ENCODE data around the gene FAM107B. TPM values are rescaled to one million over a fixed set of nuclear protein-coding genes. Genes with fewer than 3 reads are reported as not detected.

FAM107B gene
- polyA plus RNA-seq, 3 donors = 90.6 to 121 (median 117) TPM

DNA sequence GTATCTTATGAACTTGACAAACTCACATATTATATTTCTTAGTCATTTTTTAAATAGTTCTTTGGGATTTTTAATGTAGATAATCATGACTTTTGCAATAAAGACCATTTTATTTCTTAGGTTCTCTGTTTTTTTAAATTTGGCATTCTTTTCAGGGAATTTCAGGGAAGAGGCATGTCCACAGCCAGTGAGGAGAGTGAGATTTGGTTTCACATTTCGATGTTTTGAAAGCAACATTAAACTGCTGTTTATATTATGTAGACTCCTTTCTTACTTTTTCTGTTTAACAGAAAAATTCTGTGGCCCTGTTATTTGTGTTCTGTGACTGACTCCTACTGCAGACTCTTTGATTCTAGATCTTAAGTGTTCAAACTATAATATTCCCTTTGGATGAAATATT lies 153.7 kb downstream of the FAM107B start:
- no peak for DNase-seq (ENCODE audit: extremely low read depth in 1 of 11, low read depth in 9 of 11, low spot score in 4 of 11)

DNA sequence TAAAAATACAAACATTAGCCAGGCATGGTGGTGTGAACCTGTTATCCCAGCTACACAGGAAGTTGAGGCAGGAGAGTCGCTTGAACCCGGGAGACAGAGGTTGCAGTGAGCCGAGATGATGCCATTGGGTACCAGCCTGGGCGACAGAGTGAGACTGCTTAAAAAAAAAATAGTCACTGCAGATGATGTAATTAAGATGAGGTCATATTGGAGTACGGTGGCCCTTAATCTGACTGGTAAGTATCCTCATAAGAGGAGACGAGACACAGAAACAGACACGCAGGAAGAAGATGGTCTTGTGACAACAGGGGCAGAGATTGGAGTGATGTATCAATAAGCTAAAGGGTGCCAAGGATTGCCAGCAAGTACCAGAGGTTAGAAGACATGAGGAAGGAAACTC lies 156.0 kb downstream of the FAM107B start:
- DNase-seq (ENCODE audit: extremely low read depth in 1 of 11, low read depth in 9 of 11, low spot score in 4 of 11) = no peak

DNA sequence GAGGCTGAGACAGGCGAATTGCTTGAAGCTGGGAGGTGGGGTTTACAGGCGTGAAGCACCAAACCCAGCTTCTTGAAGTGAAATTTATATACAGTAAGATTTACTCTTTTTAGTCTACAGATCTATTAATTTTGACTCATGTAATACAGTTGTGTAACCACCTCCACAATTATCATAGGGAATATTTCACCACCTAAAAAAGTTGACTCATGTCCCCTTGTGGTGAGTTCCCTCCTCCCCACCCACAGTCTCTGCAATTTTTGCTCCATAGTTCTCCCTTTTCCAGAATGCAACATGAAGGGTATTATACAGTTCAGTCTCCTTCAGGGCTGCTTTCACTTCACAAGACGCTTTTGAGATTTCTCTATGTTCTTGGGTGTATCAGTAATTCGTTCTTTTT lies 156.8 kb downstream of the FAM107B start:
- DNase-seq (ENCODE audit: extremely low read depth in 1 of 11, low read depth in 9 of 11, low spot score in 4 of 11) = no peak

DNA sequence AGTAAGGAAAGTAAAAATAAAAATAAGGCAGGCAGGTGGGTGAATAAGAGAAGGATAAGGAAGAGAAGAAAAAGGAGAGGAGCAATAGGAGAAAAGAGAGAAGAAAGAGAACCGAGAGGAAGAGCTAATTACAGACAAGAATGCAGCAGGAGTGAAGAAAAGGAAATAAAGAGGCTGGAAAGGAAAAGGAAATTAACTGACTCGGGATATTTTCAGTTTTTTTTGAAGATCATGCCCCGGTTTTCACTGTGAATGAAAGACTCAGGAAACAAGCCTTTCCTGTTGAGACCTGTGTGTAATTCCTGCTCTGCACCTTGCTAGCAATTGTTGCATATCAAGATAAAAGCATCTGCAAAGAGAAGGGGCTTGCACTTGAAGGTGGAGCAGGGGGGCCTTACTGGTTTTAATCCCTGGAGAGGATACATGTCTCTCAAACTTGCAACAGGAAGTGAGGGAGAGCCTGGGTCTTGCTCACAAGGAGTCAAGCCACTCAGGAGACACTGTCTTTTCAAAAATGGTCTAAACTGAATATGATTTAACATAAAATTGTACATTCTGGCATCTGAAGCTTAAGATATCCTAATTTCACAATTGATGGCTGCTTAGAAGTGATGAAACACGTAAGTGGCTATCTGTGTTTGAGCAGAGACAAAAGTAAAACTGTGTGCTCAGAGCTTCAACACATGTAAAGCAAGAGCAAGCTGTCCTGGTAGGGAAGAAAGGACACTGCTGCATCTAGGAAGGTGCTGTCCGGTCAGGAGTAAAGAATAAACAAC lies 157.6 kb downstream of the FAM107B start:
- DNase-seq (ENCODE audit: extremely low read depth in 1 of 11, low read depth in 9 of 11, low spot score in 4 of 11) = no peak

DNA sequence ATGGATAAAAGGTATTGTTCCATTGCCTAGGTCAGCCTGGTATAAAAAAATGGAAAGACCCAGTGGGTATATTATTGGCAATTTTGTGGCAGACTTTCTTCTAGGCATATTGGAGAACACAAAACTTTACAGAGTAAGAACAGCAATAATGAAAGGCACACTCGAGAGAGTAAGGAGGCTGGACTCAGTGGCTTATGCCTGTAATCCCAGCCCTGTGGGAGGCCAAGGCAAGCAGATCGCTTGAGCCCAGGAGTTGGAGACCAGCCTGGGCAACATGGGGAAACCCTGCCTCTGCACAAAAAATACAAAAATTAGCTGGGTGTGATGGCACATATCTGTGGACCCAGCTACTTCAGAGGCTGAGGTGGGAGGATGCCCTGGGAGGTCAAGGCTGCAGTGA lies 158.2 kb downstream of the FAM107B start:
- no peak for DNase-seq (ENCODE audit: extremely low read depth in 1 of 11, low read depth in 9 of 11, low spot score in 4 of 11)

DNA sequence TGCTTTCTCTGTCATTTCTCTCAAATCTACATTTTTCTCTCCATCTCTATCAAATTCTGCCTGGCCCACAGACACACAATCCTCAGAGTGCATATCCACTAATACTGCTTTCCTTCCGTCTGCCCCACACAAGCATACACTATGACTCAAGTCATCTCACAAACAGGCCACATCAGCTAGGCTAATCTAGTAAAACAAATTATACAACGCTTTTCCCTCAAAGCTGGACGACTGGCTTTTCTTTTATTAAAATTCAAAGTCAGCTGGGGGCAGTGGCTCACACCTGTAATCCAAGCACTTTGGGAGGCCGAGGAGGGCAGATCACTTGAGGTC lies 161.1 kb downstream of the FAM107B start:
- no peak for DNase-seq (ENCODE audit: extremely low read depth in 1 of 11, low read depth in 9 of 11, low spot score in 4 of 11)

DNA sequence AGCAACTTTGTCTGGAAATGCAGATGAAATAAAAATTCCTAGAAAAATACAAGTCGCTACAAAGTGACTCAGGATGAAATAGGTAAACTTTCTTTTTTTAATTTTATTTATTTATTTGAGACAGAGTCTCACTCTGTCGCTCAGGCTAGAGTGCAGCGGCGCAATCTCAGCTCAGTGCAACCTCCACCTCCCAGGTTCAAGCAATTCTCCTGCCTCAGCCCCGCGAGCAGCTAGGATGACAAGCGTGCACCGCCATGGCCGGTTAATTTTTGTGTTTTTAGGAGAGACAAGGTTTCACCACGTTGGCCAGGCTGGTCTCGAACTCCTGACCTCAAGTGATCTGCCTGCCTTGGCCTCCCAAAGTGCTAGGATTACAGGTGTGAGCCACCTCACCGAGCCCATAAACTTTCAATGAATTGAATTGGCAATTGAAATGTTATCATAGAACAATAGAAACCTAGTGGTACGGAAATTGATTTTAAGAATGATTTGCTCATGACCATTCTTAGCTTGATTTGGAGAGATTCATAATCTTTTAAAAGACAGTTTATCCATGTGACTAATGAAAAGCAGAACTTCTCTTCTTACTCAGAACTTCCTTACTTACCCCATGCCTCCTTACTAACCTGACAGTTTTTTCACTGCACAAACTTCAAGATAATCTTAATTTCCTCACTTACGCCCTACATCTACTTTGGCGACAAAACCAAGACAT lies 161.7 kb downstream of the FAM107B start:
- DNase-seq (ENCODE audit: extremely low read depth in 1 of 11, low read depth in 9 of 11, low spot score in 4 of 11) = no peak

DNA sequence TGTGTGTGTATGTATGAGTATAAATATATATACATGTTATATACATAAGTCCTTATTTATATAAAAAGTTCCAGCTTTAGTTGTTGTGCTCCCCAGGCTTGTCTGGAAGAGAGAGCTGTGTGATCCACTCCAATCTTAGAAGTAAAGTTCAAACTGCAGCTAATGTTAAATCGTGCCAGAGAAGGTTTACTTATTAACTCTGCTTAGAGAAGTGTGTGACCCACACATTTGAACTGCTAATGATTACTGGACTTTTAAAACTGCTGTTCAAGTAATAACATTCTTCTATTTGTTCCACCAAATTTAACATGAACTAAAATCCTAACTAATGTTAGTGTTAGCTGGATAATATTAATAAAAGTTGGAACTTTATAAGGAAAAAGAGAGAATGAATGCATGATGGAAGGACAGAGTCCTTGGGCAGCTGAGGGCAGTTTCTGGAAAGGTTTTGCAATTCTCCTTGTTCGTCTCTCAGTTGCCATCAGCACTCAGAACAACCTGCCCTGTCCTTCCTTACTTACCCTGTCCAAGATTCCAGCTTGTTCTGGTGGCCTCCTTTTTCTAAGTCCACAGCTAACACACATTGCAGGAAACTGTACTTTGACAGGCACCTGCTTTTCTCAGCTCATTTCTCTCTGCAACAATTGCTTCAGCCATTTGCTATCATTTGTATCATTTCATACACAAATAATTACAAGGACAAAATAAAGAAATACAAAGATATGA lies 162.6 kb downstream of the FAM107B start:
- DNase-seq (ENCODE audit: extremely low read depth in 1 of 11, low read depth in 9 of 11, low spot score in 4 of 11) = peak in 2 of 11 donors; percentile 47 to 71

DNA sequence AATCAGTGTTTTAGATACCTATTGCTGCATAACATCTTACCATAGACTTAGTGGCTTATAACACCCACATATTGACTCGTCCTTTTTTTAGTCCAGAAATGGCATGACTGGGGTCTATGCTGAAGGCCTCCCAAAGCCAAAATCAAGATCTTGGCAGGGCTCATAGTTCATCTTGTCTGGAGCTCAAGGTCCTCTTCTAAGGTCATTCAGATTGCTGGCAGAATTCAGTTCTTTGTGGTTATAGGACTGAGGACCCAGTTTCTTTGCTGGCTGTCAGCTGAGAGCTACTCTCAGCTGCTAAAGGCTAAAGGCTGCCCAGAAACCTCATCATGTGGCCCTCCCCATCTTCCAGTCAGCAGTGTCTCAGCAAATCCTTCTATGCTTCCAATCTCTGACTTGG lies 165.5 kb downstream of the FAM107B start:
- DNase-seq (ENCODE audit: extremely low read depth in 1 of 11, low read depth in 9 of 11, low spot score in 4 of 11) = no peak

DNA sequence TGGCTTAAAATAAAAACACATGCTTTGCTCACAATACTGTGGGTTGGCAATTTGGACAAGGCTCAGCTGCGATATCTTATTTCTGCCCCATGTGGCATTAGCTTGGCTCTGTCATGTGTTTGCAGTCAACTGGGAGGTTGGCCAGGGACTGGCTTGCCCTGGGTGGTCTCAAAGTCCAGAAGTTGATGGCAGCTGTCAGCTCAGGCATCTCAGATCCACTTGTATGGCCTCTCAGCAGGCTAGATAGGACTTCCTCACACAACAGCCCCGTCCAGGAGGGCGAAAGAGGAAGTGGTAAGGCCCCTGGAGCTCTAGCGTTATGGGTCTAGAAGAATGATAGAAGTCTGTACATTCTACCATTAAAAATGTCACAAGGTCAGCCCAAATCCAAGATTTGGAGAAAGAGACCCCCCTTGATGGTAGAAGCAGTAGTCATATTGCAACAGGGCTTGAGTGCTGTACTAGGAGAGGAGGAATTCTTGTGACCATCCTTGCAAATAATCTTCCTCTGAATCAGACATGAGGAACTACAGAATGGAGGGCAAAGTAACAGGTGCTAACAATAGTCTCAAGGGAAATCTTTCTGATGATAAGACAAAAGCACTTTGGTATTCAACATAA lies 166.2 kb downstream of the FAM107B start:
- DNase-seq (ENCODE audit: extremely low read depth in 1 of 11, low read depth in 9 of 11, low spot score in 4 of 11) = no peak

DNA sequence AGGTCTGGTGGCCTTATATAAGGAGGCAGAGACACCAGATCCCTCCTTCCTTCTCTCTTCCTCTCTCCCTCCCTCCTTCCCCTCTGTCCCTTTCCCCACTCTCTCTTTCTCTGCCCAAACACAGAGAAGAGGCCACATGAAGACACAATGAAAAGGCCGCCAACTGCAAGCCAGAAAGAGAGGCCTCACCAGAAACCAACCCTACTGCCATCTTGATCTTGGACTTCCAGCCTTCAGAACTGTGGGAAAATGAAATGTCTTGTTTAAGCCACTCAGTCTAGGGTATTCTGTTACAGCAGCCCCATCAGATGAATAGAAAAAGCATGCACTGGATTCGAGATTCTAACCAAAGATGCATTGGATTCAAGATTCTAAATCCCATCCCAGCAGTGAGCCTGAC lies 168.1 kb downstream of the FAM107B start:
- DNase-seq (ENCODE audit: extremely low read depth in 1 of 11, low read depth in 9 of 11, low spot score in 4 of 11) = no peak

DNA sequence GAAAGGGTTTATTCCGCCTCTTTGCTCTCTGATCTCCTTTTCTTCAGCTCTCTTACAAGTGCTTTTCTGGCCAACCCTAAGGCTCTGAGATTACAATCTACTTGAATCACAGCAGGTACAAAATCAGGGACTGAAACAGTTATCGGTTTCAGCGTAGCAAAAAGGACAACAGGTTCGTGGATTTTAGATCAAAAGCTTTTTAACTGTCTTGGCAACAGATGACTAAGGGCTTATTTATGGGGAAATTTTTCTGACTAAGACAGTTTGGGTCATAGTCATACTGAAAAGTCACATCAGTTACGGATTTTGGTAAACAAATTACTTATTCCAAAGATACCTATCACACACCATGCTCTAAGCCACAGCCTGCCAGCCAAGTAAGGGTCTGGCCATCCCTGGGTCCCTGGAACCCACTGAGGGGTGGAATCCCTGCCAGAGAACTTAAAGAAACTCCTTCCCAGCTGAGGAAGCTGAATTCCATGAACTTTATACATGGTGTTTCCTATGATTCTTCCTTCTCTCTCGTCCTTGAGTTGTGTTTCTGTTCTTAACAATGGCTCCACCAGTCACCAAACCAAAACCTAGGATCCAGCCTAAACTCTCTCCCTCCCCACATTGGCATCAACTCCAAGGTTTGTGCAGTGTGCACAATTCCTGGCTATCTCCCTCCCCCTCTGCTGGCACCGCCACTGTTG lies 169.3 kb downstream of the FAM107B start:
- no peak for DNase-seq (ENCODE audit: extremely low read depth in 1 of 11, low read depth in 9 of 11, low spot score in 4 of 11)

DNA sequence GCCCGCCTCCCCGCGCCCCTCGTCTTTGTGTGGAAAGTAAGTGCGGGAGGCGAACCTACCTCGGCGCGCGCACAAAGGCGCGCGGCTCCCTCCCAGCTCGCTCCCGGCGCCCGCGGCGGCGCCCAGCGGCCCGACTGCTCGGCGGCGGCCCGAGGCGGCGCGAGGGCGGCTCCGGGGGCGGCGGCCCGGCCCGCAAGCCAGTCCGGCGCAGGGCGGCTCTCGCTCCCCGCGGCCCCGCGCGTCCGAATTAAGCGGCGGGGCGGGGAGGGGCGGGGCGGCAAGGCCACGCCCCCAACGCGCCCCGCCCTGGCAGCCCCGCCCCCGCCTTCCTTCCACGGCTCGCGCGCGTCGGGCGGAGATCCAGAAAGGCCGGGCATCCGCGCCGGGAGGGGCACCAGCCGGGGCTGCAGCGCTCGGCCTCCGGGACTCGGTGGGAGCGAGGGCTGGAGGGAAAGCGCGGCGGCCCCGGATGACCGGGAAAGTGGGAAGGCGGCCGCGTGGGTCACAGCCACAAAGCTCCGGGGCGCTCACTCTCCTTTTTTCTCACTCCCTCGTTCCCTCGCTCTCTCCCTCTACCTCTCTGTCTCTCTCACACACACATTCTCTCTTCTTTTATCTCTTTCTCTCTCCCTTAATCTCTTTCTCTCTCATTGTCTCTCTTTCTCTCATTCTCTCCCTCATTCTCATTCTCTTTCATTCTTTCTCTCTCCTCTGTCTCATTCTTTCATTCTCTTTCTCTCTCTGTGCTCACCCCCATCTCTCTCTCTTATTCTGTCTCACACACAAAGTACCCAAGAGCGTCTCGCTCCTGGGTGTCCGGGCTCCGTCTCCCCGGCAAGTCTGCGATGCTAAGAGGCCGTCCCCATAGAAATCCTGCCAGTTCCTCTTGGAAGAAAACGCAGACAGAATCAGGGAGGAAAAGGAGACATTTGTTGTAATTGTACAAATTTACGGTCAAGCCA lies 170.2 kb downstream of the FAM107B start:
- DNase-seq (ENCODE audit: extremely low read depth in 1 of 11, low read depth in 9 of 11, low spot score in 4 of 11) = peak in 9 of 11 donors; percentile 49 to 81 (median 73)

DNA sequence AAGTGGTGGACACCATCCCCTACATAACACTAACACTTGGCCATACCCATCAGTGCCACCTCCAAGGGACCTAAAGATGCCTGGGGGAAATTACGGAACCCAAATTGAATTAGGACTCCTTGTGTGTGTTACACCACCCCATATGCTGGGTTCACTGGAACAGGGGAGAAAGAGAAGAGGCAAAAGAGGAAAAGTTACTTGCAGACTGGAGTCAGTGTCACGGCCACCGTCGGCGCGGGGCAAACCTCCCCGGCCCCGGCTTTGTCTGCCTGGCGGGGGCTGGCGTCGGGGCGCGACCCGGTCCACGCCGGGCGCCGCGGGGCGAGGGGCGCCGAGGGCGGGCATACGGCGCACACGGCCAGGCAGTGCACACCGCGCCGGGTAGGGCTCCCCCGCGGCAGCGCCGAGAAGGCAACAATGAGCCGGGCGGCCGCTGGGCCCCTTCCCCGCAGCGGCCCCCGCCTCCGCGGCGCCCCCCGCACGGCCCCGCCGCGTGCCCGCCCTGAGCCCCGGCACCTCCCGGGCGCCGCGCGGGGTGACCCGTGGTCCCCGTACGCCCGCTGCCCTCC lies 171.1 kb downstream of the FAM107B start:
- no peak for DNase-seq (ENCODE audit: extremely low read depth in 1 of 11, low read depth in 9 of 11, low spot score in 4 of 11)

DNA sequence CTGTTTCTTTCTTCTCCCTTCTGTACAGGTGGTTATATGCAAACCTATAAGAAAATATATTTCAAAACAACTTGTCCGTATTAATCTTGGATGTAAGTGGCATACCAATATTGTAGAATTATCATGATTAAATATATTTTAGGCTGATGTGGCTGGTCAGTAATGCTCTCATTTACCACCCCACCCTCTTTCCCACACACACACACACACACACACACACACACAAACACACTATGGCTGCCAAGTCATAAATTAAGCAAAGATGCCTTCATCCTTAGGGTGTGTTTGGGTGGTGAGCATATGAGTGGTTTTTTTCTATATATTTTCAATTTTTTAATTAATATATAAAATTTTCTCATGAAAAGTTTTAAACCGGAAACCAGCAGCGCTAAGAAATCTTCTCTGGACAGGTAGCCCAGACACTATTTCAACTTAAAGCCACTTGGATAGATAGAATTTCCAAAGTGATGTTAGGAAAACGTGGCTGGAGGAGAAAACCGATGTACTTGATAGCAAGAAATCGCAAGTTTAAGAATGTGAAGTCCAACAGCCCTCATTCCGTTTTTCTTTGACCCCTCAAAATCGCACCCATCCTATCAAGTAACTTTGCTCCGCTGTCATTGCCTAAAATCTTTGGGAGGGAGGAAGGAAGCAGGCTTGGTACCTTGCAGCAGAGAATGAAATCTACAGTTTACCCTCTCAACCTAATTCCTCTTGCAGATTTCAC lies 171.7 kb downstream of the FAM107B start:
- DNase-seq (ENCODE audit: extremely low read depth in 1 of 11, low read depth in 9 of 11, low spot score in 4 of 11) = no peak

DNA sequence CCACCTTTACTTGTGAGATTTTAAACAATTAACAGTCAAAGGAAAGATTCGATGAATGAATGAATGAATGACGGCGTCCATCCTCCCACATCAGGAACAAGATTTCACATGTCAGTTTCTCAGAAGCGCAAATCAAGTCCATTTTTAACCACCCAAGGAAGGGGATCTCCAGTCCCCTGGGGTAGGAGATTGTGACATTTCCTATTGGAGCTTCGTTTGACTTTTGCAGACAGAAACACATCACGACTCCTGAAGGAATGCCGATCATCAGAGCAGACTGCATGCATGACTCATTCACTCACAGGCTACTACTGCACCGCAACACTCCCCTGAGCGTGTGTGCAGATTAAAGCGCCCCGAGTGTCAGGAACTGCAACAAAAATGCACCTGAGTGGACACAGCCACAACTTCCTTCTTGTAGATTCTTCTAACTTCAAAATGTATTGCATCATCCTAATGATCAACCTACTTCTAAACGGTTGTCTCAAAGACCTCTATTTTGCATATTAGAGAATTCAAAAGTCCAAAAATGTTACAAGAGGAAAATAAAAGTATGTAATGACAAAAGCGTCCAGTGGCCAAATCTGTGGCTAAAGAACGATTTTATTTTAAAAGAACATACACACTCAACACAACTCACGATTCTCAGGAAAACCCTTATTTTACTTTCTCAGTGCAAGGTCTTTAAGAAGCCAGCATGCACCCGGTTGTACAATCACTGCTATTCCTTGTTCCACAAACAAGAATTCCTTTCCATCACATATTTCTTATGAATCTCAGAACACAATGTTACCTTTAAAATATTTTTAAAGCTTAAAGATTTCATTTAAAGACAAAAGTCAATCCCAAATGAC lies 172.6 kb downstream of the FAM107B start:
- no peak for DNase-seq (ENCODE audit: extremely low read depth in 1 of 11, low read depth in 9 of 11, low spot score in 4 of 11)
